HCT116 (cell line): ENCODE measurements around the gene RUNX1. TPM values are rescaled to one million over a fixed set of nuclear protein-coding genes. Genes with fewer than 3 reads are reported as not detected.

Experiments used
- ATAC-seq: fragments of 200-7000 bp; cut with Tn5 transposase; 2 replicates; pipeline ENCODE4 v1.9.1; 2020; ENCODE audit warnings: mild to moderate bottlenecking, moderate library complexity
- BruUV-seq: library from RNA; stranded (reverse); fragments of 400-500 nt; replicated peaks from 2 replicates; lab custom pipeline; 2021; lab: Mats Ljungman, UMichigan
- CTCF ChIA-PET: fragments of 300-600 bp; sonication (Branson Sonifier 250); formaldehyde crosslinking; loops from one replicate; lab custom pipeline; 2021; ENCODE audit warnings: antibody characterized with exemption; lab: Charles Lee
- POLR2A ChIA-PET: fragments of 300-600, 350-600 bp; sonication (Branson Sonifier 250); formaldehyde crosslinking; loops from one replicate; lab custom pipeline; 2021; ENCODE audit warnings: antibody characterized with exemption; lab: Charles Lee
- RAD21 ChIA-PET, 2 experiments: fragments of 300-600 bp; sonication (Branson Sonifier 250); formaldehyde crosslinking; loops; one replicate each; lab custom pipeline; 2023; ENCODE audit warnings: low total read pairs in 2 of 2; ENCODE audit not compliant: uncharacterized antibody in 2 of 2, unreplicated experiment in 2 of 2, low non-redundant PET in 1 of 2; lab: Charles Lee
- DNase-seq: peaks from one replicate; pipeline ENCODE4 v3.0.0-alpha.2; 2010; ENCODE audit warnings: low read depth, low spot score
- H2AFZ ChIP-seq: fragments of 200-600 bp; shearing (Covaris generic), sonication (generic); 2 replicates; pipeline ENCODE4 v1.6.1; 2017; ENCODE audit warnings: low read depth, mixed run types, mixed read lengths, antibody characterized with exemption, low read length; ENCODE audit not compliant: poor library complexity, severe bottlenecking
- H3K27ac ChIP-seq: 2 replicates; pipeline ENCODE4 v1.5.1; 2012; ENCODE audit warnings: low read depth, low read length
- H3K27me3 ChIP-seq: fragments of 200-600 bp; sonication (generic); 2 replicates; pipeline ENCODE4 v1.6.1; 2016; ENCODE audit warnings: mixed run types, low read length, mixed read lengths; ENCODE audit not compliant: insufficient read depth
- H3K36me3 ChIP-seq, 2 experiments: fragments of 200-500 bp in 1 of 2; fragments of 200-600 bp in 1 of 2; sonication (Bioruptor generic) in 1 of 2; sonication (generic) in 1 of 2; 2 replicates each; pipeline versions ENCODE4 v1.5.1 to v1.6.1; 2014 to 2016; ENCODE audit warnings: low read length in 2 of 2, inconsistent platforms in 1 of 2, mixed read lengths in 1 of 2, mixed run types in 1 of 2; ENCODE audit not compliant: insufficient read depth in 2 of 2, control insufficient read depth in 1 of 2
- H3K4me1 ChIP-seq, 2 experiments: fragments of 200-600 bp in 1 of 2; sonication (generic) in 1 of 2; 2 replicates each; pipeline versions ENCODE4 v1.5.1 to v1.6.1; 2012 to 2017; ENCODE audit warnings: low read length in 2 of 2, inconsistent platforms in 1 of 2, mild to moderate bottlenecking in 1 of 2, mixed read lengths in 1 of 2, mixed run types in 1 of 2, moderate library complexity in 1 of 2; ENCODE audit not compliant: insufficient read depth in 2 of 2, control insufficient read depth in 1 of 2
- H3K4me2 ChIP-seq: fragments of 200-600 bp; sonication (generic); 2 replicates; pipeline ENCODE4 v1.6.1; 2017; ENCODE audit warnings: mixed run types, low read length, mixed read lengths
- H3K4me3 ChIP-seq, 2 experiments: fragments of 200-600 bp in 1 of 2; sonication (generic) in 1 of 2; replicated peaks in 1 of 2; 2 replicates each; pipeline ENCODE4 v1.5.1; 2011 to 2016; ENCODE audit warnings: low read length in 2 of 2, control low read depth in 1 of 2, low read depth in 1 of 2, mild to moderate bottlenecking in 1 of 2, mixed read lengths in 1 of 2, mixed run types in 1 of 2
- H3K79me2 ChIP-seq: fragments of 200-600 bp; sonication (generic); 2 replicates; pipeline ENCODE4 v1.6.1; 2017; ENCODE audit warnings: mild to moderate bottlenecking, mixed run types, low read length, moderate library complexity, mixed read lengths; ENCODE audit not compliant: insufficient read depth
- H3K9ac ChIP-seq: fragments of 200-600 bp; sonication (generic); 2 replicates; pipeline ENCODE4 v1.6.1; 2016; ENCODE audit warnings: low read length, mixed read lengths
- H3K9me2 ChIP-seq: fragments of 200-600 bp; sonication (generic), shearing (Covaris generic); 2 replicates; pipeline ENCODE4 v1.6.1; 2017; ENCODE audit warnings: mixed run types, mild to moderate bottlenecking, moderate library complexity; ENCODE audit not compliant: insufficient read depth
- H3K9me3 ChIP-seq, 2 experiments: fragments of 200-500 bp in 1 of 2; fragments of 200-600 bp in 1 of 2; sonication (Bioruptor generic) in 1 of 2; sonication (generic) in 1 of 2; 2 replicates each; pipeline ENCODE4 v1.6.1; 2014 to 2017; ENCODE audit warnings: low read length in 2 of 2, mixed read lengths in 2 of 2, inconsistent platforms in 1 of 2, low read depth in 1 of 2, mild to moderate bottlenecking in 1 of 2, mixed run types in 1 of 2, moderate library complexity in 1 of 2; ENCODE audit not compliant: control insufficient read depth in 1 of 2, insufficient read depth in 1 of 2
- H4K20me1 ChIP-seq: fragments of 200-600 bp; sonication (generic), shearing (Covaris generic); 2 replicates; pipeline ENCODE4 v1.6.1; 2017; ENCODE audit warnings: mixed run types, mild to moderate bottlenecking, moderate library complexity; ENCODE audit not compliant: insufficient read depth
- CBX3 ChIP-seq: IDR thresholded peaks from 2 replicates; pipeline ENCODE4 v1.6.1; 2012; ENCODE audit warnings: low read depth
- CEBPB ChIP-seq: IDR thresholded peaks from 2 replicates; pipeline ENCODE4 v1.6.1; 2012; ENCODE audit warnings: low read depth
- EGR1 ChIP-seq: IDR thresholded peaks from 2 replicates; pipeline ENCODE4 v1.6.1; 2012; ENCODE audit warnings: low read depth
- EZH2phosphoT487 ChIP-seq: fragments of 200-600 bp; IDR thresholded peaks from 2 replicates; pipeline ENCODE4 v1.6.1; 2018; ENCODE audit warnings: antibody characterized with exemption, borderline replicate concordance
- FOSL1 ChIP-seq: IDR thresholded peaks from 2 replicates; pipeline ENCODE4 v1.6.1; 2012; ENCODE audit warnings: low read depth
- POLR2A ChIP-seq: IDR thresholded peaks from 2 replicates; pipeline ENCODE4 v1.7.0; 2011; ENCODE audit warnings: borderline replicate concordance; ENCODE audit not compliant: insufficient read depth, insufficient read length; ENCODE audit errors: extremely low read depth
- POLR2AphosphoS5 ChIP-seq: IDR thresholded peaks from 2 replicates; pipeline ENCODE4 v1.6.1; 2011; ENCODE audit warnings: mild to moderate bottlenecking, low read depth, low read length, moderate library complexity
- RAD21 ChIP-seq: IDR thresholded peaks from 2 replicates; pipeline ENCODE4 v1.6.1; 2012; ENCODE audit warnings: low read depth, mild to moderate bottlenecking
- SIN3A ChIP-seq: IDR thresholded peaks from 2 replicates; pipeline ENCODE4 v1.6.1; 2012; ENCODE audit warnings: low read depth
- SP1 ChIP-seq: IDR thresholded peaks from 2 replicates; pipeline ENCODE4 v1.6.1; 2012; ENCODE audit warnings: low read depth
- SRF ChIP-seq: IDR thresholded peaks from 2 replicates; pipeline ENCODE4 v1.6.1; 2012; ENCODE audit warnings: low read depth
- TCF7L2 ChIP-seq: IDR thresholded peaks from 2 replicates; pipeline ENCODE4 v1.7.0; 2011; ENCODE audit warnings: borderline replicate concordance, inconsistent platforms; ENCODE audit not compliant: insufficient read depth, insufficient read length; ENCODE audit errors: extremely low read depth
- YY1 ChIP-seq: IDR thresholded peaks from 2 replicates; pipeline ENCODE4 v1.6.1; 2011; ENCODE audit warnings: low read length, low read depth, moderate library complexity, mild to moderate bottlenecking; ENCODE audit not compliant: insufficient replicate concordance; ENCODE audit errors: extremely low read depth
- ZNF274 ChIP-seq: fragments of 200-500 bp; sonication (Bioruptor generic); IDR thresholded peaks from 2 replicates; pipeline ENCODE4 v1.6.1; 2014; ENCODE audit warnings: mild to moderate bottlenecking, low read depth, low read length, inconsistent platforms
- intact Hi-C: fragments of 100-400 bp; cut with micrococcal nuclease; formaldehyde crosslinking; loops from 2 replicates; pipeline ENCODE4 v1.10.0; 2022
- total RNA-seq: library from RNA; stranded (reverse); gene quantifications from one replicate; pipeline ENCODE4 v1.2.1, GENCODE V29; 2021; ENCODE audit not compliant: unreplicated experiment
- TF ChIP-seq, protein P1 (sequence below): IDR thresholded peaks from 2 replicates; pipeline ENCODE4 v1.6.1; 2011; ENCODE audit warnings: mild to moderate bottlenecking, low read length, moderate library complexity; ENCODE audit not compliant: insufficient replicate concordance; ENCODE audit errors: extremely low read depth
- TF ChIP-seq, protein P2 (sequence below): IDR thresholded peaks from 2 replicates; pipeline ENCODE4 v1.6.1; 2012

The RUNX1 gene
- total RNA-seq, 1 experiment from 2014 or later: 33.5 TPM

DNA sequence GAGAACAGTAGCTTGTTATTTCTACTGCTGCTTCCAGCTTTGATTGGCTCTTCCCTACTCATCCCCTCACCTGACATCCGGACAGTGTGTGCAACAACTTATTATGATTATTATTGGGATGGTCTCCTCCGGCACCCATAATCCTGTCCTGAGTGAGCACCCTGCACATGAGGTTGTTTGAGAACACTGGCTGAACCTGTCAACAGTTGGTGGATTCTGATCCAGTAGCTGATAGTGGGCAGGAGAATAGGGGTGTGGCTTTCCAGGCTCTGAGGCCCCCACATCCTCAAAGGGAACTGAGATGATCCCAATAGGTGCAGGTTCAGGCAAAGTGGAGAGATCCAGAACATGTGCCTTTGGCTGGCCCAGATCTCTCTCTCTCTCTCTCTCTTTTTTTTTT, 60.5 kb downstream of the RUNX1 start:
- no peak overlapping the region for H3K4me3 ChIP-seq
- H3K4me2 ChIP-seq: no peak overlapping the region
- H3K9me2 ChIP-seq: no peaks in the 10 kb centered on the region
- intact Hi-C loops: no loop called here
- H4K20me1 ChIP-seq: no peaks in the 10 kb centered on the region
- no peak for ATAC-seq
- no peak for DNase-seq
- RAD21 ChIA-PET: no interaction called here
- H3K36me3 ChIP-seq: no peaks in the 10 kb centered on the region
- POLR2A ChIA-PET: interaction anchor here (1.0 kb wide), 1 partner anchor 100 kb away, joined by 3 read pairs; no protein-coding TSS in a partner anchor
- no peaks in the 10 kb centered on the region for H3K79me2 ChIP-seq
- BruUV-seq: no TSS peak
- H3K27me3 ChIP-seq: peaks cover 34% of the 10 kb centered on the region
- no peak overlapping the region for H2AFZ ChIP-seq
- CTCF ChIA-PET: no interaction called here
- no peak overlapping the region for H3K27ac ChIP-seq
- no peak overlapping the region for H3K9ac ChIP-seq
- peaks cover 16 to 28% of the 10 kb centered on the region in 2 experiments for H3K4me1 ChIP-seq
- no peak for TF ChIP-seq SRF
- no peak for TF ChIP-seq POLR2AphosphoS5
- no peak for TF ChIP-seq CBX3
- TF ChIP-seq POLR2A: no peak
- TF ChIP-seq SIN3A: no peak
- no peak for TF ChIP-seq EZH2phosphoT487
- TF ChIP-seq CEBPB: no peak
- TF ChIP-seq EGR1: no peak
- TF ChIP-seq RAD21: no peak
- no peak for TF ChIP-seq ZNF274
- no peak for TF ChIP-seq YY1
- no peak for TF ChIP-seq TCF7L2
- TF ChIP-seq, protein P1, sequence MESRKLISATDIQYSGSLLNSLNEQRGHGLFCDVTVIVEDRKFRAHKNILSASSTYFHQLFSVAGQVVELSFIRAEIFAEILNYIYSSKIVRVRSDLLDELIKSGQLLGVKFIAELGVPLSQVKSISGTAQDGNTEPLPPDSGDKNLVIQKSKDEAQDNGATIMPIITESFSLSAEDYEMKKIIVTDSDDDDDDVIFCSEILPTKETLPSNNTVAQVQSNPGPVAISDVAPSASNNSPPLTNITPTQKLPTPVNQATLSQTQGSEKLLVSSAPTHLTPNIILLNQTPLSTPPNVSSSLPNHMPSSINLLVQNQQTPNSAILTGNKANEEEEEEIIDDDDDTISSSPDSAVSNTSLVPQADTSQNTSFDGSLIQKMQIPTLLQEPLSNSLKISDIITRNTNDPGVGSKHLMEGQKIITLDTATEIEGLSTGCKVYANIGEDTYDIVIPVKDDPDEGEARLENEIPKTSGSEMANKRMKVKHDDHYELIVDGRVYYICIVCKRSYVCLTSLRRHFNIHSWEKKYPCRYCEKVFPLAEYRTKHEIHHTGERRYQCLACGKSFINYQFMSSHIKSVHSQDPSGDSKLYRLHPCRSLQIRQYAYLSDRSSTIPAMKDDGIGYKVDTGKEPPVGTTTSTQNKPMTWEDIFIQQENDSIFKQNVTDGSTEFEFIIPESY: no peak
- TF ChIP-seq, protein P2, sequence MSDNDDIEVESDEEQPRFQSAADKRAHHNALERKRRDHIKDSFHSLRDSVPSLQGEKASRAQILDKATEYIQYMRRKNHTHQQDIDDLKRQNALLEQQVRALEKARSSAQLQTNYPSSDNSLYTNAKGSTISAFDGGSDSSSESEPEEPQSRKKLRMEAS: no peak
- TF ChIP-seq FOSL1: no peak
- TF ChIP-seq SP1: no peak
- no peaks in the 10 kb centered on the region for H3K9me3 ChIP-seq
